ENCODE measurements around the gene STT3B.
"Not testable (repeated sequence)": the region's sequence is repeated elsewhere in the genome, so short reads cannot be mapped to it uniquely, and the experiment has no call there.

- TF ChIP-seq TAF1 (IDR thresholded peaks at IDR 0.05; ENCODE audit: borderline replicate concordance, low read depth, low read length); POLR2AphosphoS5 (IDR thresholded peaks at IDR 0.05; ENCODE audit: low read depth, low read length); POLR2A (IDR thresholded peaks at IDR 0.05; ENCODE audit: low read depth, low read length): not testable (repeated sequence)
These were observed 26.2 kb upstream of the STT3B start for GRCh38 chr3:31506515-31506914.

Data from GM12892 (cell line).